Activated CD4-positive, alpha-beta memory T cell treated with anti-CD3 and anti-CD28 coated beads, Interleukin-2, amount 10 ng/mL, durations not matched to agents 7 days and 5 days (primary cell): ENCODE results near the gene CEMP1. TPM values are rescaled to one million over a fixed set of nuclear protein-coding genes. Genes with fewer than 3 reads are reported as not detected.

Experiments
- CTCF ChIA-PET: fragments of 350-600 bp; sonication (Branson Sonifier 250); formaldehyde crosslinking; loops from one replicate; lab custom pipeline; 2021; ENCODE audit warnings: antibody characterized with exemption, inconsistent platforms; lab: Charles Lee
- POLR2A ChIA-PET: fragments of 350-600 bp; sonication (Branson Sonifier 250); formaldehyde crosslinking; loops from one replicate; lab custom pipeline; 2021; ENCODE audit warnings: antibody characterized with exemption; lab: Charles Lee
- DNase-seq: peaks from one replicate; pipeline ENCODE4 v3.0.0-alpha.2; 2020
- H3K27ac Mint-ChIP-seq: one replicate; pipeline ENCODE4 v1.8.0; 2021; ENCODE audit warnings: mild to moderate bottlenecking, mixed read lengths
- H3K27me3 Mint-ChIP-seq: one replicate; pipeline ENCODE4 v1.8.0; 2021; ENCODE audit warnings: mixed read lengths
- H3K36me3 Mint-ChIP-seq: one replicate; pipeline ENCODE4 v1.8.0; 2021; ENCODE audit warnings: low read depth, mixed read lengths
- H3K4me1 Mint-ChIP-seq: one replicate; pipeline ENCODE4 v1.8.0; 2021; ENCODE audit warnings: mixed read lengths
- H3K4me3 Mint-ChIP-seq: one replicate; pipeline ENCODE4 v1.8.0; 2021; ENCODE audit warnings: mild to moderate bottlenecking, mixed read lengths
- H3K9me3 Mint-ChIP-seq: one replicate; pipeline ENCODE4 v1.8.0; 2021; ENCODE audit warnings: mixed read lengths
- total RNA-seq, 2 experiments: library from RNA; stranded (reverse); gene quantifications; one replicate each; pipeline ENCODE4 v1.2.3, GENCODE V29; 2021

The CEMP1 gene
- total RNA-seq, 2 experiments from 2014 or later = 0.23 TPM; not detected in 1

GRCh38 chr16:2482249-2482648 is 49.0 kb downstream of the CEMP1 start:
- DNase-seq = no peak
- CTCF ChIA-PET = no interaction called here
- peaks cover 12% of the 10 kb centered on the region for H3K4me1 Mint-ChIP-seq
- H3K4me3 Mint-ChIP-seq = no peak overlapping the region
- no peaks in the 10 kb centered on the region for H3K36me3 Mint-ChIP-seq
- H3K9me3 Mint-ChIP-seq = no peaks in the 10 kb centered on the region
- POLR2A ChIA-PET = interaction anchor here (1.6 kb wide), 1 partner anchor 31 kb away, joined by 4 read pairs; the partner anchor contains the start of gene ATP6V0C
- no peak overlapping the region for H3K27ac Mint-ChIP-seq
- H3K27me3 Mint-ChIP-seq = no peaks in the 10 kb centered on the region

- Mint-ChIP-seq H3K36me3 (no peaks in the 10 kb centered on the region), H3K27ac (no peak overlapping the region), H3K4me3 (no peak overlapping the region), H3K9me3 (no peaks in the 10 kb centered on the region), H3K4me1 (peaks cover 9% of the 10 kb centered on the region), H3K27me3 (no peaks in the 10 kb centered on the region)
- no peak for DNase-seq
- ChIA-PET POLR2A (interaction anchor here (1.6 kb wide), 1 partner anchor 32 kb away, joined by 4 read pairs; the partner anchor contains the start of gene ATP6V0C), CTCF (no interaction called here)
Measured at GRCh38 chr16:2481676-2482075, 49.5 kb downstream of the CEMP1 start.

GRCh38 chr16:2480948-2481347 is 50.3 kb downstream of the CEMP1 start:
- H3K27ac Mint-ChIP-seq = no peak overlapping the region
- peaks cover 10% of the 10 kb centered on the region for H3K4me1 Mint-ChIP-seq
- no peaks in the 10 kb centered on the region for H3K36me3 Mint-ChIP-seq
- POLR2A ChIA-PET = no interaction called here
- H3K9me3 Mint-ChIP-seq = no peaks in the 10 kb centered on the region
- H3K27me3 Mint-ChIP-seq = no peaks in the 10 kb centered on the region
- H3K4me3 Mint-ChIP-seq = no peak overlapping the region
- no peak for DNase-seq
- CTCF ChIA-PET = no interaction called here

Other genes starting within 250 kb of the CEMP1 start
- gene ABCA3, start 190.7 kb downstream of the CEMP1 start, total RNA-seq = 1 to 10 TPM; 8.3 to 8.7 TPM
- 10 to 100 TPM; 74.5 to 75.8 TPM for gene CCNF, start 102.0 kb downstream of the CEMP1 start, total RNA-seq
- gene TEDC2, start 71.3 kb downstream of the CEMP1 start, total RNA-seq = 10 to 100 TPM; 12.5 to 13.9 TPM
- gene NTN3, start 60.1 kb downstream of the CEMP1 start, total RNA-seq = not detected
- gene TBC1D24, start 56.3 kb downstream of the CEMP1 start, total RNA-seq = 10 to 100 TPM; 11.4 to 13.7 TPM
- gene ATP6V0C, start 17.5 kb downstream of the CEMP1 start, total RNA-seq = 100 to 1,000 TPM; 112 to 125 TPM
- gene AMDHD2, start 11.0 kb downstream of the CEMP1 start, total RNA-seq = 10 to 100 TPM; 51.6 to 55.5 TPM
- 10 to 100 TPM; 43.5 to 45.2 TPM for gene PDPK1, start 6.6 kb upstream of the CEMP1 start, total RNA-seq
- gene KCTD5, start 151.1 kb upstream of the CEMP1 start, total RNA-seq = 10 to 100 TPM; 35.9 to 39.8 TPM
- 1 to 10 TPM; 1.6 to 1.8 TPM for gene PRSS27, start 188.8 kb upstream of the CEMP1 start, total RNA-seq
- 100 to 1,000 TPM; 520 to 539 TPM for gene SRRM2, start 221.2 kb upstream of the CEMP1 start, total RNA-seq
- 100 to 1,000 TPM; 141 to 150 TPM for gene ELOB, start 245.9 kb upstream of the CEMP1 start, total RNA-seq